NCI-H524 treated with DMSO at 0.1 percent for 48 hours (cell line): ENCODE results near the gene LRRC2.
"Not testable (repeated sequence)": the region's sequence is repeated elsewhere in the genome, so short reads cannot be mapped to it uniquely, and the experiment has no call there.

Experiments used
- DNase-seq: peaks from one replicate; lab custom pipeline; 2025; lab: John Stamatoyannopoulos, UW

LRRC2 gene

GRCh38 chr3:46566040-46566641 is at the start of gene LRRC2:
LRRC2 (minus strand) TSS chr3:46566302; CDS start chr3:46551591, 14,711 bp downstream.
- DNase-seq = no peak

- DNase-seq = no peak
Observed at GRCh38 chr3:46615050-46615775, 49.1 kb upstream of the LRRC2 start.

- DNase-seq = no peak
Observed at GRCh38 chr3:46614431-46614830, 48.3 kb upstream of the LRRC2 start.

- DNase-seq = no peak
Observed at GRCh38 chr3:46613313-46614005, 47.4 kb upstream of the LRRC2 start.

- no peak for DNase-seq
Observed at GRCh38 chr3:46612324-46612723, 46.2 kb upstream of the LRRC2 start, which contains the start of gene FAM240A. FAM240A (plus strand) TSS chr3:46612525; CDS start chr3:46612684, 159 bp downstream.

- no peak for DNase-seq
Observed at GRCh38 chr3:46609944-46610722, 44.0 kb upstream of the LRRC2 start.

GRCh38 chr3:46609212-46609721 is 43.2 kb upstream of the LRRC2 start:
- DNase-seq = no peak

GRCh38 chr3:46607603-46608028 is 41.5 kb upstream of the LRRC2 start:
- no peak for DNase-seq

- DNase-seq = no peak
Observed at GRCh38 chr3:46604127-46604526, 38.0 kb upstream of the LRRC2 start.

- no peak for DNase-seq
Observed at GRCh38 chr3:46603446-46604046, 37.4 kb upstream of the LRRC2 start.

- no peak for DNase-seq
Observed at GRCh38 chr3:46599590-46599989, 33.5 kb upstream of the LRRC2 start.

- DNase-seq = no peak
Observed at GRCh38 chr3:46595819-46596314, 29.8 kb upstream of the LRRC2 start.

- DNase-seq = no peak
Observed at GRCh38 chr3:46594723-46595122, 28.6 kb upstream of the LRRC2 start.

GRCh38 chr3:46593979-46594378 is 27.9 kb upstream of the LRRC2 start:
- DNase-seq = no peak

GRCh38 chr3:46593274-46593862 is 27.3 kb upstream of the LRRC2 start:
- DNase-seq = no peak

- DNase-seq = not testable (repeated sequence)
Observed at GRCh38 chr3:46587268-46587667, 21.2 kb upstream of the LRRC2 start.

- DNase-seq = no peak
Observed at GRCh38 chr3:46586738-46587246, 20.7 kb upstream of the LRRC2 start.

- no peak for DNase-seq
Observed at GRCh38 chr3:46585799-46586693, 19.9 kb upstream of the LRRC2 start.

GRCh38 chr3:46584598-46585467 is 18.7 kb upstream of the LRRC2 start:
- DNase-seq = no peak
